Psoas muscle (tissue), 8 donors: Measurements from ENCODE around the gene N4BP2L2. TPM values are rescaled to one million over a fixed set of nuclear protein-coding genes. Genes with fewer than 3 reads are reported as not detected.
A peak's percentile ranks its signal among the peaks of the same experiment; 100 is the strongest.

Experiments
- ATAC-seq, 4 donors: fragments of 200-7000 bp; cut with Tn5 transposase; one replicate each; pipeline ENCODE4 v1.9.1; 2020; ENCODE audit warnings: moderate library complexity in 3 of 4, mild to moderate bottlenecking in 2 of 4
- DNase-seq, 2 donors: peaks; one replicate each; pipeline ENCODE4 v3.0.0-alpha.2; 2020
- H3K27ac ChIP-seq: fragments of 200-600 bp; one replicate; pipeline ENCODE4 v1.8.0; 2022
- H3K27me3 ChIP-seq, 3 donors: fragments of 200-600 bp in 1 of 3; one replicate each; pipeline versions ENCODE4 v1.6.1 to v1.8.0; 2013 to 2022; ENCODE audit warnings: low read length in 2 of 3, mild to moderate bottlenecking in 2 of 3, moderate library complexity in 1 of 3; ENCODE audit not compliant: insufficient read depth in 3 of 3
- H3K36me3 ChIP-seq, 2 donors: fragments of 200-600 bp in 1 of 2; one replicate each; pipeline versions ENCODE4 v1.6.1 to v1.8.0; 2013 to 2022; ENCODE audit warnings: low read depth in 1 of 2, mild to moderate bottlenecking in 1 of 2, moderate library complexity in 1 of 2; ENCODE audit not compliant: insufficient read depth in 1 of 2
- H3K4me1 ChIP-seq: fragments of 200-600 bp; one replicate; pipeline ENCODE4 v1.8.0; 2022
- H3K4me3 ChIP-seq: fragments of 200-600 bp; one replicate; pipeline ENCODE4 v1.8.0; 2022; ENCODE audit warnings: mild to moderate bottlenecking
- H3K9me3 ChIP-seq: fragments of 200-600 bp; one replicate; pipeline ENCODE4 v1.8.0; 2022
- CTCF ChIP-seq: fragments of 200-600 bp; IDR thresholded peaks from one replicate; pipeline ENCODE4 v1.8.0; 2022; ENCODE audit warnings: antibody characterized with exemption
- WGBS, 3 donors: extraction: QIAGEN DNeasy Blood & Tissue Kit; methylation state at CpG; one replicate each; pipeline versions ENCODE4 v1.1.6 to v1.1.7; 2013; 5-methylcytosine and 5-hydroxymethylcytosine counted together
- intact Hi-C, 2 donors: fragments of 100-400 bp; cut with DNase I; formaldehyde crosslinking; loops; one replicate each; pipeline versions ENCODE4 v1.11.0 to v1.14.2; 2022
- polyA plus RNA-seq, 3 donors: library from polyadenylated mRNA; stranded (reverse); fragments of 200-250 nt; gene quantifications; one replicate each; pipeline ENCODE4 v1.2.3, GENCODE V29; 2013
- total RNA-seq, 4 donors: library from RNA; stranded (reverse); fragmentation: NEBNext Ultra II Directional in 2 of 4; extraction: Animal tissue kit (Norgen Biotek cat#: 25700) in 2 of 4; gene quantifications; one replicate each; pipeline versions ENCODE4 v1.2.1 to v1.2.4, GENCODE V29; 2021 to 2023
- donor health status: healthy with polysubstance abuse.
- donor health status: DM: no; HTN: no; CAD: no; lungs with moderate emphysema.
- donor health status: Bipolar disorder and iron deficiency.
- donor health status: healthy.
- donor health status: DM: yes; HTN: yes; CAD: no.
- donor health status: DM: no; HTN: no; CAD: no.
- donor health status: DM: no; HTN: no; CAD: no.
- donor health status: DM: yes; HTN: yes; CAD: no.

Gene N4BP2L2
- total and polyA plus RNA-seq, 7 donors: 23.6 to 153 (median 102) TPM

- WGBS, 3 donors: 34 to 54% (median 37%) methylated on average over 12 of the region's 12 CpGs
- intact Hi-C loops: loop anchor here in 1 of 2 donors (5.0 kb wide), 1 partner anchor 61 kb away; no protein-coding TSS in a partner anchor
- TF ChIP-seq CTCF: no peak
- Histone ChIP-seq H3K27ac (peak overlapping the region; percentile 54), H3K4me3 (no peak overlapping the region), H3K9me3 (no peaks in the 10 kb centered on the region), H3K36me3 (no peaks in the 10 kb centered on the region), H3K4me1 (peaks cover 39% of the 10 kb centered on the region), H3K27me3 (no peaks in the 10 kb centered on the region)
- ATAC-seq (peak; percentile 53 to 76 (median 61)), DNase-seq (peak; percentile 18 to 62)
Observed at GRCh38 chr13:32471187-32471922, 67.2 kb downstream of the N4BP2L2 start.

GRCh38 chr13:32468502-32469142 is 70.0 kb downstream of the N4BP2L2 start:
- Histone ChIP-seq H3K27me3 (no peaks in the 10 kb centered on the region), H3K36me3 (no peaks in the 10 kb centered on the region), H3K4me1 (peaks cover 17% of the 10 kb centered on the region), H3K4me3 (no peak overlapping the region), H3K27ac (no peak overlapping the region), H3K9me3 (no peaks in the 10 kb centered on the region)
- no peak for DNase-seq
- no peak for TF ChIP-seq CTCF
- intact Hi-C loops: loop anchor here in 1 of 2 donors (10.0 kb wide), 1 partner anchor 176 kb away; no protein-coding TSS in a partner anchor
- 60 to 75% (median 61%) methylated on average over 6 of the region's 6 CpGs for WGBS, 3 donors
- ATAC-seq: no peak

GRCh38 chr13:32456591-32456990 is 82.0 kb downstream of the N4BP2L2 start:
- ATAC-seq (no peak), DNase-seq (no peak)
- H3K27ac ChIP-seq: no peak overlapping the region
- peaks cover 0 to 4% of the 10 kb centered on the region in 2 donors for H3K36me3 ChIP-seq
- no peak for TF ChIP-seq CTCF
- no peaks in the 10 kb centered on the region for H3K27me3 ChIP-seq
- H3K9me3 ChIP-seq: peaks cover 26% of the 10 kb centered on the region
- H3K4me3 ChIP-seq: no peak overlapping the region
- peaks cover 8% of the 10 kb centered on the region for H3K4me1 ChIP-seq
- WGBS, 3 donors: 92 to 98% (median 95%) methylated on average over 2 of the region's 2 CpGs
- intact Hi-C loops: no loop called here

GRCh38 chr13:32455594-32455903 is 83.0 kb downstream of the N4BP2L2 start:
- 93 to 97% (median 94%) methylated on average over 2 of the region's 2 CpGs for WGBS, 3 donors
- no peak overlapping the region for H3K4me3 ChIP-seq
- ATAC-seq: no peak
- H3K4me1 ChIP-seq: peaks cover 8% of the 10 kb centered on the region
- H3K9me3 ChIP-seq: peaks cover 22% of the 10 kb centered on the region
- H3K27ac ChIP-seq: peak overlapping the region; percentile 56
- TF ChIP-seq CTCF: no peak
- no peaks in the 10 kb centered on the region for H3K27me3 ChIP-seq
- H3K36me3 ChIP-seq: peaks cover 0 to 4% of the 10 kb centered on the region in 2 donors
- DNase-seq: no peak
- intact Hi-C loops: no loop called here
